Muscle of back (tissue), 11 donors: Measurements from ENCODE around the gene NDUFS7. TPM values are rescaled to one million over a fixed set of nuclear protein-coding genes. Genes with fewer than 3 reads are reported as not detected.
"Not testable (repeated sequence)": the region's sequence is repeated elsewhere in the genome, so short reads cannot be mapped to it uniquely, and the experiment has no call there.

Experiments used
- DNase-seq, 3 donors: peaks; one replicate each; pipeline versions ENCODE4 v3.0.0 to v3.0.0-alpha.2; 2013
- polyA plus RNA-seq, 10 donors: library from polyadenylated mRNA; unstranded; fragments of 120-200 nt; gene quantifications; one replicate each; pipeline ENCODE4 v1.2.1, GENCODE V29; 2013; ENCODE audit not compliant: insufficient read length in 10 of 10

The NDUFS7 gene
- polyA plus RNA-seq, 10 donors, result 51.3 to 94.1 (median 63.8) TPM

DNA sequence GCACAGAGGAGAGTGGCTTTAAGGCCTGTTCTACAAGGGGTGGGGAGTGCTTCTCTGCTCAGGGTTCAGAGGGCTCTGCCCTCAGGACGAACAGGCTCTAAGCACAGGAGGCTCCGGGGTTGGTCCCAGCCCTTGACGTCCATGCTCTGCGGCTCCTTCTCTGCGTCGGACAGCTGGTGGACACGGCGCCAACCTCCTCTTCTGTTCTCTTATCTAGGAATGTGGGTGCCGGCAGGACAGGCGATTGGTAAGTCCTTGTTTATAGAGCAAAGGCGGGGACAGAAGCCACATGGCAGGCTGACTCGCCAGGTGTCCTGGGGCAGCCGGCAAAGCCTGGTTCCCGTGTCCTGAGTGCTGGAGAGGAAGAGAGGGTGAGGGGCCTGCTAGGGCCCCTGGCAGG lies 46.0 kb downstream of the NDUFS7 start:
- no peak for DNase-seq

DNA sequence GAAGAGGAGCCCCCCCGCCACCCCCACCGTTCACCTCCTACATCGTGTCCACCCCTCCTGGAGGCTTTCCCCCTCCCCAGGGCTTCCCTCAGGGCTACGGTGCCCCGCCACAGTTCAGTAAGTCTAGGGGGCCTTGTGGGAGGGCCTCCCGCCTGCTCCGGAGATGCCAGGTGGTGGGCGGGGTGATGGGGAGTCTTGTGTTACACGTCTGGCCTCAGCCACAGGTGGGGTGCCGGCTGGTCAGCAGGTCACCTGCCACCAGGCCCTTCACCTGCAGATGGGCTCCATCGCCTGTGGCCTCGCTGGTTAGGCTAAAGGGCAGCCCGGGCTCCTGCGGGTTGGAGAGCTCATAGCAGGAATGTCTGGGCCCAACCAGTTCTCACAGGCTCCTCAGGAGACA lies 46.5 kb downstream of the NDUFS7 start:
- DNase-seq, result no peak

DNA sequence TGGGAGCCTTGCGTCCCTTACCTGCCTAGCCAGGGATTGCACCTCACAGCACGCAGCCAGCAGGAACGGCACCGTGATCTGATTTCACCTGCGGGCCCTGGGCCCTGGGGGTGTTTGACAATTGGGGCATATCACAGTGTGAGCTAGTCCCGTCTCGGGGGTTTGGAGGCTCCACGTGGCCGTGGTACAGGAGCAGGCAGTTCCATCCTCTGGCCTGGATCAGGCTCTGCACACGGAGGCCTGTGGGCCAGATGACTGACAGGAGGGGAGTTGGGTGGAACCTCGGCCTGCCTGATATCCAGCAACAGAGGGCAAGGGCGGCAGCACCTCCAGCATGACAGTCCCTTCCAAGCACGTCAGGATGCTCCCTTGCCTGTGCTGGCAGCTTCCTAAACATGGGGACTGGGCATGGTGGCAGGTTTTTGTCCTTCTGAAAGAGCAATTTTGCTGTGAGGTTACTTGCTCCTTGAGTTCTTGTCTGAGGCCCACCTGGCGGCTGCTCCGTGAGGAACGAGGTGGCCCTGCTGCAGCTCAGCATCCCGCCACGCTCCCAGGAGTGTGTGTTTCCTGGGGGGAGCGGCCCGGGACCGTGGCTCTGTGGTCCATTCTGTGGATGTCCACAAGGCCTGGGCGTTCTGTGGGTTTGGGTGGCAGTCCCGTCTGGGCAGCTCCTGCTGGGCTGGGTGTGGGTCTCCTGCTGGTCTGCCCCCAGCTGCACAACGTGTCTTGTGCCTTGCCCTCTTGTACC lies 48.2 kb downstream of the NDUFS7 start:
- no peak for DNase-seq

DNA sequence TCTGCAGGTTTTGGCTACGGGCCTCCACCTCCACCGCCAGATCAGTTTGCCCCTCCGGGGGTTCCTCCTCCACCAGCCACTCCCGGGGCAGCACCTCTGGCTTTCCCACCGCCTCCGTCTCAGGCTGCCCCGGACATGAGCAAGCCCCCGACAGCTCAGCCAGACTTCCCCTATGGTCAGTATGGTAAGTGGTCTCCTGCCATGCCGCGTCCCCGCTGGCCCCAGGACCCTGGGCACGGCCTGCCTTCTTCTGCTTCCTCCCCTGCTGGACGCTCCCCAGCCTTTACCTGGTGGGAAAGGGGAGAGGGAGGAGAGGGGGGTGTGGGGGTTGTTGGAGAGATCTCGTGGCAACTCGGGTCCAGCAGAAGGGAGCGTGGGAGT lies 48.8 kb downstream of the NDUFS7 start:
- DNase-seq, result no peak

DNA sequence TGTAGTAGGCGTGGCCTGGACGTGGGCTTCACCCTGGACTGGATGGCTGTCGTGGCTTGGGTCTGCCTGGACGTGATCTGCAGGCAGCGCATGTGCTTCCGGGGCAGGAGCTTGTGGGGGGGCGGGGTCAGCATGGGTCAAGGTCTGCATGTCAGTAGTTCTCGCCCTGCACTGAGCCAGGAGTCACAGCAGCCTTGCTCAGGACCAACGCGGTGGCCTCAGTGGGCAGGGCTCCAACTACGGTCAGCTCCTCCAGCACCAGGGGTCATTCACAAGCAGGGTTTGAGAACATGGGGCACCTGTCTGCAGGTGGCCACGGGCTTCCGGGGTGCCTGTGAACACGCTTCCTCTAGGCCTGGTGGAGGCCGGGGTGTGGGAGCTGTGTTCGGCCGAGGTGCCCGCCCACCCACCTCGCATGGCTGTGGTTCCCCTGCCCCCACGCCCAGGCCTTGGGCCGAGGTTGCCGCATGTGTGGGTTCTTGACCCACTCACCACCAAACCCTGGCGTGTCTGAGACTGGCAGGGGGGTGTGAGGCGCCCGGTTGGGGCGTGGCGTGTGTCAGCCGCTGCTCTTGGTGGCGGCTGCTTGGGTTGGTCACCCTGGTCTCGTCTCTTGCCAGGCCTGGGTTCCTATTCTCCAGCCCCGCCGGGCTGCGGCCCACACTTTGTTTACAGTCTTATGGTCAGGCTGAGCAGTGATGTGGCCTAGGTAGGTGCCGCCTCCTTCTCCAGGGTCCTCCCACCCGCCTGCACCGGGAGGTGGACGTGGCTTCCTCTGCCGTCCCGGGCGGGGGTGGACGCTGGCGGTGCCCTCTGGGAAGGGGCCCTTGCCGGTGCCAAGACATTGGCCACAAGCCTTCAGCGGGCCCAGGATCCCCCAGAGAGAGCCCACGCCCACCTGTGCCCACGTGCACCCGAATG lies 49.7 kb downstream of the NDUFS7 start:
- no peak for DNase-seq

DNA sequence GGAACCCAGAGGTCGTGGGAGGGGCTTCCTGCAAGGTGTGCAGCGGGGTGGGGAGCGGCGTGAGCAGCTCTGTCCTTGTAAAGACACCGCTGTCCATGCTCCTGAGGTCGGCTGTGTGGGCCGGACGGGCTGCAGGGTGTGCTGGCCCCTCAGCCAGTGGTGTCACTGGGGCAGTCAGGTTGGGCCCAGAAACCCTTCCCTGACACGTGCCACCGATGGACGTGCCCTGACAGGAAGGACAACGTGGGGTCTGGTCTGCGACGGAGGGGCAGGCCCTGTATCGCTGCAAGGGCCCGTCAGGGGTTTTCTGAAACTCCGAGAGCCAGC lies 50.3 kb downstream of the NDUFS7 start:
- DNase-seq, result no peak

DNA sequence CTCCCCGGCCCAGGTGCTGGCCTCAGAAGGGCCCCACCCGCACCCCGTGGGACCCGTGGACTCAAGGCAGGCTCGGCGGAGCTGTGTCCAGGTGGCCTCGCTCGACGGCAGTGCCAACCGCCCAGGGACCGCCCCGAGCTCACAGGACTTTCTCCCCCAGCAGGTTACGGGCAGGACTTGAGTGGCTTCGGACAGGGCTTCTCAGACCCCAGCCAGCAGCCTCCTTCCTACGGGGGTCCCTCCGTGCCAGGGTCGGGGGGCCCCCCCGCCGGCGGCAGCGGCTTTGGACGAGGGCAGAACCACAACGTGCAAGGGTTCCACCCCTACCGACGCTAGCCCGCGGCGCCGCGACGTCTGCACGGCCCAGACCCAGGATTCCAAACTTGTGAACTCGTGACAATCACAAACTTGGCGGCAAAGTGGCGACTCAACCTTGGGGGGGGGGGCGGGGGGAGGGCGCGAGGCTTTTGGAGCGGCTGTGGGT lies 50.9 kb downstream of the NDUFS7 start:
- no peak for DNase-seq

DNA sequence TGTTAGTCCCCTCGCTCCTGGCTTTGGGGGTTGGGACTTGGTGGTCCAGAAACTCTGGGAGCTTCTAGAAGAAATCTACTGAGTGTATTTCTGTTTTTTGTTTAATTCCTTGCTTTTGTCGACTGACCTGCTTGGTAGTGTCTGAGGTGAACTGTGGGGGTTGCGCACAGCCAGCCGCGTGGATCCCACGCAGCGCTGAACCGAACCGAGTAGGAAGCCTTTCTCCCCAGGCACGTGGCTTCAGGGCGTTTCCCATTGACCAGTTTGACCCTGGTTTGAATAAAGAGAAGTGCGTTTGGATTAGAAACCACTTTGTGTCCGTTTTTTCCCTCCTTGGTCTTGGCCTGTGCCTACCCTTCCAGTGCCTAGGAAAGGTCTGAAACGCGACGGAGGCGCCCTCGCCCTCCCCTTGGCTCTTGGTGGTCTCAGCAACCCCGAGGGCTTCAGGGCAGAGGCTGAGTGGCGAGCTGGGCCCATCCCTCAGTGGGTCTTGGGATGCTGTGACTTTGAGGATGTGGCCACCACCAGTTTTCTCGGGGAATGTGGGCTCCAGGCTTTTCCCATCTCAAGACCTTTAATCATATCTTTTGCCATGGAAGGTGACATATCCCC lies 51.8 kb downstream of the NDUFS7 start:
- no peak for DNase-seq

DNA sequence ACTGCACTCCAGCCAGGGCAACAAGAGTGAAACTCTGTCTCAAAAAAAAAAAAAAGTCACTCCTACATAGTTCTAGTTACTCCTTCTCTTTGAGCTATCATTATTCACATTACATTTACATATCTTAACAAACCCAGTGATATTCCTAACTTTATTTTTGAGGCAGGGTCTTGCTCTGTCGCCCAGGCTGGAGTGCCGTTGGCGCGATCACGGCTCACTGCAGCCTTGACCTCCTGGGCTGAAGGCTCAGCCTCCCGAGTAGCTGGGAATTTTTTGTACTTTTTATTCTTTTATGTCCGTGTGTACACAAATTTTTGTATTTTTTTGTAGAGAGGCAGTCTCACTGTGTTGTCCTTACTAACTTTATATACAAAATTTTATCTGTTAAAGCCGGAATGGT lies 53.9 kb downstream of the NDUFS7 start:
- DNase-seq, result no peak

DNA sequence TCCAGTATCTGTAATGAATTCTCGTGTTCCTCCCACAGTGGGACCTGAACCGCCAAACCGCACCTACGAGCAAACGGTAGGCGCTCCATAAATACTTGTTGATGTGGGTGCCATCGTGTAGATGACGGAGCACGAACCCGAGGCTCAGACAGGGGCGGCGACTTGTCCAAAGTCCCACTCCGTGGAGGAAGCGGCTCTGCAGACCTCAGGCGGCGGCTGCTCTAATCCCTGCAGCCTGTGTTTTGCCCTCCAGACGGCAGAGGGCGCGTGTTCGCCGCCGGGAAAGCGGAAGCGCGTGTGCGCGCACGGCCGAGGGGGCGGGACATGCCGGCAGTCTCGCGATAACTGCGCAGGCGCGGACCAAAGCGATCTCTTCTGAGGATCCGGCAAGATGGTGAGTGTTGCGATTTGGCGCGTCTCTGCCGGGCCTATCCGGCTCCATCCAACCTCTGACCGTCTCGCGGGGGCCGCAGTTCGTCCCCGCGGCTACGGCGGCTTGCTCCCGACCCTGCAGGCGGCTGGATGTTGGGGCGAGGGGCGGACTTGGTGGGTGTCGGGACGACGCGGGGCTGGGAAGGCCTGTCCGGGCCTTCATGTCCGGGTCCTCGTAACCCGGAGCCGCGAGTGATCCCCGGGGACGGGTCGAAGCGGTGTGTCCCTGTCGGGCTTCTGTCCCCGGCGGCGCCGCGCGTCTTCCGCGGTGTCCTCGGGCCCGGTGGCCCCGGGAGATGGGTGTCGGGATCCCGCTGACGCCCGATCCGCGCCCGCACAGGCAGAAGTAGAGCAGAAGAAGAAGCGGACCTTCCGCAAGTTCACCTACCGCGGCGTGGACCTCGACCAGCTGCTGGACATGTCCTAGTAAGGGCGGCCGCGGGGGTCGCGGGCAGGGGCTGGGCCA lies 54.6 kb downstream of the NDUFS7 start, which contains the start of gene RPS15:
Gene RPS15 (plus strand): TSS at position 362 of the 898 bp plus-strand sequence. CDS start 30 bp downstream, at position 392.
- DNase-seq, result peak; percentile 95 to 99 (median 98)

DNA sequence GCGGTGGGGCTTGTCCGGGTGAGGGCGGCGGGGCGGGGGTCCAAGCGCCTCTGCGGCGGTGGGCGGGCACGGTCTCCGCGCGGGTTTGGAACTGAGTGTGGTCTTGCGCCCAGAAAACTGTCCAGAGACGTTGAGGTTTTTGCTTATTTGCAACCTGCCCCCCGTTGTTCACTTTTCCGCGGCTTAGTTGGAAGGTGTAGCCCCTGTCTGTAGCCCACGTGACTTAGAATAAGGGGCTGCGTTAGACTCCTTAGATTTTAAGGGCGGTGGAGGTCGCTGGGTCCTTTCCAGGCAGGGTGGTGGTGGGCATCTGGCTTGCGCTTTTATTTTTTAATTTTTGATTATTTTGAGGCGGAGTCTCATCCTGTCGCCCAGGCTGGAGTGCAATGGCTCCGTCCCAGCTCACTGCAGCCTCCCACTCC lies 55.2 kb downstream of the NDUFS7 start:
- no peak for DNase-seq

DNA sequence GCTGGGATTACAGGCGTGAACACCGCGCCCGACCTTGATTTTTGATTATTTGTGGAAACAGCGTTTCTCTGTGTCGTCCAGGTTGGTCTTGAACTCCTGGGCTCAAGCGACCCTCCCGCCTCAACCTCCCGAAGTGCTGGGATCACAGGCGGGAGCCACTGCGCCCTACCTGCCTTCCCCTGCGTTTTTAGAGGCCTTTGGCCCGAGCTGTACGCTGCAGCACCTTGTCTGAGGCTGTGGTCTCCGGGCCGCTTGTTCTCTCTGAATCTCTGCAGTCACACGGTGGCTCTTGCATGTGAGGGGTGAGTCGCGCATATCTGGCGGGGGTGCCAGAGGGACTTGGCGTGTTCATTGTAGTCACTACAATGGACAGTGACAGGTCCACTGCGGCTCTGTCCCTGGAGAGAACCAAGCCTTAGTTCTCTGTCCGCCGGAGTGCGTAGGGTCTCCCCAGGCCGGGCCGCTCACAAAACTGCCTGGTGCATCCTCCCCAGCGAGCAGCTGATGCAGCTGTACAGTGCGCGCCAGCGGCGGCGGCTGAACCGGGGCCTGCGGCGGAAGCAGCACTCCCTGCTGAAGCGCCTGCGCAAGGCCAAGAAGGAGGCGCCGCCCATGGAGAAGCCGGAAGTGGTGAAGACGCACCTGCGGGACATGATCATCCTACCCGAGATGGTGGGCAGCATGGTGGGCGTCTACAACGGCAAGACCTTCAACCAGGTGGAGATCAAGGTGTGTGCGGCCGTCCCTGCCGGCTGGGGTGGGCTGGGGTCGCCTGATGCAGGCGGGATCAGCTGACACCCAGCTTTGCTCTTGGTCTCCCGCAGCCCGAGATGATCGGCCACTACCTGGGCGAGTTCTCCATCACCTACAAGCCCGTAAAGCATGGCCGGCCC lies 56.1 kb downstream of the NDUFS7 start:
- DNase-seq, result not testable (repeated sequence)

DNA sequence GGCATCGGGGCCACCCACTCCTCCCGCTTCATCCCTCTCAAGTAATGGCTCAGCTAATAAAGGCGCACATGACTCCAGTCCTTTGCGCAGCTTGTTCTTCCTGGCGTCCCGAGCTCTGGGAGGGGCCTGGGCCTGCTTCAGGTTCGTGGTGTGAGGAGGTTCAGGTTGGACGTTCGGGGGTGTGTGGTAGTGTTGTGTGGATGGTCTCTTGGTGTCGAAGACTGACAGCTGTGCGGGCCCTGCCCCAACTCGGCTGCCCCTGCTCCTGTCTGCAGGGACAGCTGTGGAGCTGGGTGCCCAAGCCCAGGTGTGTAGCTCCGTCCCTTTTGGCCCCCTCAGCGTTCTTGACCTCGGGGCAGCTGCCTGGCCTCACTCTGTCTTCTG lies 56.7 kb downstream of the NDUFS7 start:
- DNase-seq, result no peak

DNA sequence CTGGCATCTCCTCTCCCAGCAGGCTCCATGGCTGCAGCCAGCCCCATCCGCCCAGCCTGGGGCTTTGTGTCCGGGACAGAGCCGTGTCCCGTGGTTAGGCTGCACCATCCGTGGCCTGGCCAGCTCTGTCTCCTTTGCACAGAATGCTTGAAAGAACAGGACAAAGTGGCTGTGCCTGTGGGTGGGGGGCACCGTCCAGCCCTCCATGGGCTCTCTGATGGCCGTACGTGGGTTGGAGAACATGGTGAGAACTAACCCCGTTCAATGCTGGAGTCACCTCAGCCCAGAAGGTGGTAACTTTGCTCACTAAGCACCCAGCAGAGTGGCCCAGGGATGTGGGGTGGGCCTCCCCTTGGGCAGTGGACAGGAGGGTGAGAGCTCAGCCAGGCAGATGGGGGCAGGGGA lies 57.3 kb downstream of the NDUFS7 start:
- DNase-seq, result no peak

DNA sequence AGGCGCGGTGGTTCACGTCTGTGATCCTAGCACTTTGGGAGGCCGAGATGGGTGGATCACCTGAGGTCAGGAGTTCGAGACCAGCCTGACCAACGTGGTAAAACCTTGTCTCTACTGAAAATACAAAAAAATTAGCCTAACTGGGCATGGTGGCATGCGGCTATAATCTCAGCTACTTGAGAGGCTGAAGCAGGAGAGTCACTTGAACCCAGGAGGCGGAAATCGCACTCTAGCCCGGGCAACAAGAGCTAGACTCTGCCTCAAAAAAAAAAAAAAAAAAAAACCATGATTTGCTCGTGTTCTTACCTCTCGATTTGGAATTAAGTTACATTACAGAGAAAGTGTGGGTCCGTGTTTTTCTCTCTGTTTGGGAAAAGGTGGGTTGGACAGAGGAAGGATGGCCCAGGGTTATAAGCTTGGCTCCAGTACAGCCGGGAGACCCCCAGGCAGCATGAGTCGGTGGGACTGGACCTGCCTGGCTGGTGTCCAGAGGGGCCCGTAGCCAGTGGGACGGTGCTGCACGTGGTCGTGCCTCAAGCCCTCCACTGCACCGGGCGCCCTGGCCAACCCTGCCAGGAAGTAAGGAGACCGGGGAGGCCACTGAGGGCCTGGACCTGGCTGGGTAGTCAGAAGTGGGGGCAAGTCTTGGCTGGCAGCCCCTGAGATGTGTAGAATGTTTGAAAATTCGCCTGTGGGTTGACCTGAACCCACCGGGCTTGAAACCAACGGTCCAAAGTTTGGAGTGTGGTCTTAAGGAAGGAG lies 58.2 kb downstream of the NDUFS7 start:
- DNase-seq, result no peak
